Non-pigmented ciliary epithelial cell (primary cell): ENCODE measurements around the gene WFDC13.
"Not testable (repeated sequence)": the region's sequence is repeated elsewhere in the genome, so short reads cannot be mapped to it uniquely, and the experiment has no call there.

Experiments
- DNase-seq: peaks from one replicate; pipeline ENCODE4 v3.0.0-alpha.2; 2010; ENCODE audit warnings: low read depth

WFDC13 gene, protein sequence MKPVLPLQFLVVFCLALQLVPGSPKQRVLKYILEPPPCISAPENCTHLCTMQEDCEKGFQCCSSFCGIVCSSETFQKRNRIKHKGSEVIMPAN

GRCh38 chr20:45701873-45702272 is at the start of gene WFDC13:
Gene WFDC13 (plus strand): TSS chr20:45702038. CDS start chr20:45702124, 86 bp downstream.
- DNase-seq, result no peak

- not testable (repeated sequence) for DNase-seq
Measured at GRCh38 chr20:45657038-45657437, 44.8 kb upstream of the WFDC13 start.

DNA sequence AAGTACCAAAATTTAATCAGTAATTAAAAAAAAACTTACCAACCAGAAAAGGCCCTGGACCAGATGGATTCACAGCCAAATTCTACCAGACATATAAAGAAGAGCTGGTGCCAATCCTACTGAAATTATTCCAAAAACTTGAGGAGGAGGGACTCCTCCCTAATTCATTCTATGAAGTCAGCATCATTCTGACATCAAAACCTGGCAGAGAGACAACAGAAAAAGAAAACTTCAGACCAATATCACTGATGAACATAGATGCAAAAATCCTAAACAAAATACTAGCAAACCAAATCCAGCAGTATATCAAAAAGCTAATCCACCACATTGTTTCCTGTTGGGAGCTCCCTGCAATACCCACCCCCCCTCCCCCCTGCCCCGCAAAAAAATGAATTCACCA is 31.7 kb upstream of the WFDC13 start, which contains the start of gene WFDC11:
Gene WFDC11 (minus strand): TSS at position 101 of the 400 bp plus-strand sequence. CDS start 19,639 bp downstream, outside the sequence.
- DNase-seq, result no peak

DNA sequence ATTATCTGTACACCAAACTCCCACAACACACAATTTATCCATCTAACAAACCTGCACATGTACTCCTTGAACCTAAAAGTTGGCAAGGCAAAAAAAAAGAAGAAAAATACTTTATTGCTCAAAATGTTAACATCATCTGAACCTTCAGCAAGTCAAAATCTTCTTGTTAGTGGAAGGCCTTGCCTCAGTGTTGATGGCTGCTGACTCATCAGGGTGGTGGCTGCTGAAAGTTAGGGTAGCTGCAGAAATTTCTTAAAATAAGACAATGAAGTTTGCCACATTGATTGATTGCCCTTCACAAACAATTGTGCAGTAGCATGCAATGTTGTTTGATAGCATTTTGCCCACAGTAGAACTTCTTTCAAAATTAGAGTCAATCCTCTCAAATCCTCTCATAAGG is 29.1 kb upstream of the WFDC13 start:
- no peak for DNase-seq

- DNase-seq, result no peak
Measured at GRCh38 chr20:45679650-45680049, 22.2 kb upstream of the WFDC13 start.

- no peak for DNase-seq
Measured at GRCh38 chr20:45685896-45686295, 15.9 kb upstream of the WFDC13 start.

DNA sequence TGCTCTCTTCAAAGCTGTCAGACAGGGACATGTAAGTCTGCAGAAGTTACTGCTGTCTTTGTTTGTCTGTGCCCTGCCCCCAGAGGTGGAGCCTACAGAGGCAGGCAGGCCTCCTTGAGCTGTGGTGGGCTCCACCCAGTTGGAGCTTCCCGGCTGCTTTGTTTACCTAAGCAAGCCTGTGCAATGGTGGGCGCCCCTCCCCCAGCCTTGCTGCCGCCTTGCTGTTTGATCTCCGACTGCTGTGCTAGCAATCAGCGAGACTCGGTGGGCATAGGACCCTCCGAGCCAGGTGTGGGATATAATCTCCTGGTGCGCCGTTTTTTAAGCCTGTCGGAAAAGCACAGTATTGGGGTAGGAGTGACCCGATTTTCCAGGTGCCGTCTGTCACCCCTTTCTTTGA is 8.5 kb upstream of the WFDC13 start:
- DNase-seq, result not testable (repeated sequence)

- no peak for DNase-seq
Measured at GRCh38 chr20:45695496-45695895, 6.3 kb upstream of the WFDC13 start.

- DNase-seq, result no peak
Measured at GRCh38 chr20:45701104-45701503, 734 bp upstream of the WFDC13 start.

GRCh38 chr20:45704969-45705637 is 3.3 kb downstream of the WFDC13 start, which contains the start of gene WFDC10B:
Gene WFDC10B (minus strand): TSS chr20:45705019. CDS start chr20:45685992, 19,027 bp downstream.
- no peak for DNase-seq

- not testable (repeated sequence) for DNase-seq
Measured at GRCh38 chr20:45716141-45716688, 14.4 kb downstream of the WFDC13 start.

- no peak for DNase-seq
Measured at GRCh38 chr20:45722047-45722446, 20.2 kb downstream of the WFDC13 start, which contains the start of gene SPINT4. Gene SPINT4 (plus strand): TSS chr20:45722347. CDS start chr20:45722368, 21 bp downstream.

GRCh38 chr20:45725134-45725533 is 23.3 kb downstream of the WFDC13 start:
- DNase-seq, result no peak

DNA sequence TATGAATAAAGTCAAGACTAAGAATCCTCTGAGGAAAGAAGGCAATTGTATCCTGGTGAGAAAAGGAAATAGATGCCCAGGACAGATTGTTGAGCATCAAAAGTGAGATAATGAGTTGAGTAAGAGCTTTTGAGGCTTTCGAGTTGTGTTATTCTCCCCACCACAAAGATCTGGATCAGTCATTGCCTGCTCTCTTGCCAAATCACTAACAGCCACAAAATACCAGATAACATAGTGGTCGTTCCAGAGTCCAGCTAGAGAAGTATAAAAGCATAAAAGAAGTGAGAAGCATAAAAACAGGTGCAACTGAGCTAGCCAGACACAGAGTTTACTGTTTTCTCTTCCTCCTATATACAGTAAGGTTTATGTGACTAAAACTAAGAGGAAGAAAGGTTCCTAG is 25.2 kb downstream of the WFDC13 start:
- DNase-seq, result no peak

GRCh38 chr20:45732199-45732598 is 30.4 kb downstream of the WFDC13 start:
- no peak for DNase-seq

- DNase-seq, result no peak
Measured at GRCh38 chr20:45735552-45735951, 33.7 kb downstream of the WFDC13 start.

- DNase-seq, result no peak
Measured at GRCh38 chr20:45735988-45736387, 34.1 kb downstream of the WFDC13 start.

DNA sequence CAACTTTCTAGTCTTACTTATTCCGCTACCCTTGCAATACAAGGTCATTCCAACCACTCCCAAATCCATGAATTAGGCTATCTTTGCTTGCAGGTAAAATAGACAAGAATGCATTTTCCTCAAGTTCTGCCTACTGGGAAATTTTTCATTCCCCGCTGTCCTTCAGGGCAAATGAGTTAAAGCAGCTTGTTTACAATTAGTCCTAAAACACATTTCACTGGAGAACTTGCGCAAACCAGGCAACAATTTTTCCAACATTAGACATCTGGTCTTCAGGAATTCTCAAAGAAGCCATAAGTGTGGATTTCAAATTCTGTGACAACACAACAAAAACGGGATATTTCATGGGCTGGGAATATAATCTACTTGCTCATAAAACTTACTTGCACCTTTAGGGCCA is 40.8 kb downstream of the WFDC13 start:
- DNase-seq, result no peak

GRCh38 chr20:45745015-45745414 is 43.2 kb downstream of the WFDC13 start:
- no peak for DNase-seq

DNA sequence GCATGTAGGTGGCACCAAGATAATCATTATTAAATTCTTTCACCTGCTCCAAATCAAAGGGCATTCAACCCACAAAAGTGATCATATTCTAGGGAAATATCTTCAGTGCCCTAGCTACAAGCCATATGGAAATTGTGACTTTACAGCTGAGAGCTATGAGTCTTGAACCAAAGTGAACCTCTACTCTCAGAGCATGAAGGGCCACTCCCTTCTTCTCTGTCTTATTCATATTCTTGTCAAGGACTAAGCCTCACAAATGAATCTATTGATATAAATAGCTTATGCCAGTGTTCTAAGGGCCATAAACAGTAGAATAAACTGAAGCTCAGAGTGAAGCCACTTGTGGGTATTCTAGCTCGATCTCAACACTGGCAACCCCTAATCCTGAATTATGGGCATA is 49.9 kb downstream of the WFDC13 start:
- no peak for DNase-seq

- peak; percentile 4 for DNase-seq
Measured at GRCh38 chr20:45752746-45753145, 50.9 kb downstream of the WFDC13 start.

GRCh38 chr20:45758096-45758495 is 56.3 kb downstream of the WFDC13 start:
- no peak for DNase-seq
